CD4-positive, alpha-beta T cell (primary cell): ENCODE results near the gene CDT1. TPM values are rescaled to one million over a fixed set of nuclear protein-coding genes. Genes with fewer than 3 reads are reported as not detected.
A peak's percentile ranks its signal among the peaks of the same experiment; 100 is the strongest.

ENCODE experiments used
- ATAC-seq: fragments of 200-7000 bp; cut with Tn5 transposase; one replicate; pipeline ENCODE4 v1.10.0; 2022; ENCODE audit warnings: mild to moderate bottlenecking; ENCODE audit not compliant: poor library complexity
- CTCF ChIA-PET: fragments of 350-600 bp; sonication (Branson Sonifier 250); formaldehyde crosslinking; loops from one replicate; lab custom pipeline; 2021; ENCODE audit warnings: antibody characterized with exemption, inconsistent platforms; lab: Charles Lee
- POLR2A ChIA-PET: fragments of 350-600 bp; sonication (Branson Sonifier 250); formaldehyde crosslinking; loops from one replicate; lab custom pipeline; 2021; ENCODE audit warnings: antibody characterized with exemption, inconsistent platforms; lab: Charles Lee
- DNase-seq, 14 experiments: peaks; one replicate each; pipeline ENCODE4 v3.0.0-alpha.2; 2013 to 2020; ENCODE audit warnings: mixed read lengths in 2 of 14
- H3K27ac ChIP-seq, 2 donors: one replicate each; pipeline versions ENCODE4 v1.5.1 to v1.7.0; 2013; ENCODE audit warnings: low read length in 2 of 2, low read depth in 1 of 2, mild to moderate bottlenecking in 1 of 2
- H3K27me3 ChIP-seq, 2 experiments: 1 replicate in 1 of 2; 2 replicates in 1 of 2; pipeline versions ENCODE4 v1.6.1 to v1.7.0; 2013; ENCODE audit warnings: low read length in 2 of 2, control low read depth in 1 of 2, mild to moderate bottlenecking in 1 of 2, moderate library complexity in 1 of 2; ENCODE audit not compliant: insufficient read depth in 2 of 2, control insufficient read depth in 1 of 2
- H3K36me3 ChIP-seq: one replicate; pipeline ENCODE4 v1.6.1; 2013; ENCODE audit warnings: low read length, control low read depth; ENCODE audit not compliant: insufficient read depth
- H3K4me1 ChIP-seq: one replicate; pipeline ENCODE4 v1.6.1; 2013; ENCODE audit warnings: low read length, control low read depth; ENCODE audit not compliant: insufficient read depth
- H3K4me3 ChIP-seq: one replicate; pipeline ENCODE4 v1.5.1; 2013; ENCODE audit warnings: mild to moderate bottlenecking, low read length, moderate library complexity
- H3K9me3 ChIP-seq, 2 experiments: 1 replicate in 1 of 2; 2 replicates in 1 of 2; pipeline versions ENCODE4 v1.6.1 to v1.7.0; 2013; ENCODE audit warnings: low read length in 2 of 2, mild to moderate bottlenecking in 2 of 2, control low read depth in 1 of 2, moderate library complexity in 1 of 2; ENCODE audit not compliant: control insufficient read depth in 1 of 2, insufficient read depth in 1 of 2
- H3K27ac Mint-ChIP-seq: one replicate; pipeline ENCODE4 v1.8.0; 2020; ENCODE audit warnings: mixed read lengths
- H3K27me3 Mint-ChIP-seq: one replicate; pipeline ENCODE4 v1.8.0; 2021; ENCODE audit warnings: mixed read lengths
- H3K36me3 Mint-ChIP-seq: one replicate; pipeline ENCODE4 v1.8.0; 2021; ENCODE audit warnings: low read depth, mixed read lengths
- H3K4me1 Mint-ChIP-seq: one replicate; pipeline ENCODE4 v1.8.0; 2021; ENCODE audit warnings: low read depth, mixed read lengths
- H3K4me3 Mint-ChIP-seq: one replicate; pipeline ENCODE4 v1.8.0; 2020; ENCODE audit warnings: mild to moderate bottlenecking, mixed read lengths
- H3K9me3 Mint-ChIP-seq: one replicate; pipeline ENCODE4 v1.8.0; 2020; ENCODE audit warnings: mixed read lengths
- intact Hi-C, 2 experiments: fragments of 100-400 bp; cut with DNase I in 1 of 2; cut with micrococcal nuclease in 1 of 2; formaldehyde crosslinking; loops; one replicate each; pipeline versions ENCODE4 v1.15.1 to v1.9.0; 2023 to 2025; cut with DNase I, micrococcal nuclease
- total RNA-seq, 174 experiments: library from RNA in 2 of 174; stranded (reverse) in 2 of 174; gene quantifications; one replicate each; pipeline ENCODE4 v1.2.3 and lab custom pipeline; 2021 to 2026
- TF ChIP-seq, protein P1 (sequence below): fragments of 200-600 bp; IDR thresholded peaks from one replicate; pipeline ENCODE4 v1.8.0; 2022; ENCODE audit warnings: antibody characterized with exemption, mild to moderate bottlenecking

Gene CDT1
- total RNA-seq, 2 experiments from 2014 or later, result 0.47 to 1.0 TPM

DNA sequence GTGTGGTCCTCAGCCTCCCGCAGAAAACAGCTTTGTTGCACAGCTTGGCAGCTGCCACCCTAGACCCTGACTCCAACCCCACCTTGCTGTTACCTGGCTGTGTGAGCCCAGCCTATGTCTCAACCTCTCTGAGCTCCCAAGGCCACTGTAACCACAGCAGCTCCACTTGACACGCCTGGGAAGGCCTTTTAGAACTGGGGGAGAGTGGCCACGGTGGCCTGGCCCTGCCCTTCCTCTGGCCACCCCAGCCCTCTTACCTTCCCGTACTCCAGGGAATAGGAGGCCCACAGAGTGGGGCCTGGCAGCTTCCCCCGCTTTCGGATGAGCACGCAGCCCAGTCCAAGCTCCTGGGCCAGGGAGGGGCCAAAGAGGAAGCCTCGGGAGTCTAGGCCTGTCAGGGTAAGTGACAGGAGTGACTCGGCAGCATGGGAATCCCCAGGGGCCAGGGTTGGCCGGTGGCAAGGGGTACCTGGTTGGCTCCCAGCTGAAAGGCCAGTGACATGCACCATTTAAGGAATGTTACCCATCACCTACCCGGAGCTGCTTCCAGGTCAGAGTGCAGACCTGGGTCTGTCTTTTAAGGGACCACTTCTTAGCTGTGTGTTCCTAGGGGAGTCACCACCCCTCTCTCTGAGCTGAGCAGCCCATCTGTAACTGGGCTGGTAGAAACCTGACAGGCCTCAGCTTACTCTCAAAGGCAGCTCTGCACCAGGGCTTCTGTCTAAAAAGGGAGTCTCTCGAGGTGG lies 6.8 kb downstream of the CDT1 start:
- H3K4me3 ChIP-seq, result peak overlapping the region; percentile 75
- Mint-ChIP-seq H3K36me3 (peaks cover 8% of the 10 kb centered on the region), H3K4me3 (peak overlapping the region; percentile 99), H3K9me3 (no peaks in the 10 kb centered on the region), H3K4me1 (peaks cover 4% of the 10 kb centered on the region), H3K27me3 (no peaks in the 10 kb centered on the region), H3K27ac (peak overlapping the region; percentile 95)
- no peak for ATAC-seq
- POLR2A ChIA-PET, result interaction anchor here (1.0 to 5.5 kb wide), 8 partner anchors 14 to 407 kb away, joined by 3 to 67 read pairs (median 14); partner anchors contain the start of genes GALNS, PIEZO1, TRAPPC2L and ZC3H18
- DNase-seq, result peak in 2 of 14 experiments; percentile 57 to 61
- TF ChIP-seq, protein P1, sequence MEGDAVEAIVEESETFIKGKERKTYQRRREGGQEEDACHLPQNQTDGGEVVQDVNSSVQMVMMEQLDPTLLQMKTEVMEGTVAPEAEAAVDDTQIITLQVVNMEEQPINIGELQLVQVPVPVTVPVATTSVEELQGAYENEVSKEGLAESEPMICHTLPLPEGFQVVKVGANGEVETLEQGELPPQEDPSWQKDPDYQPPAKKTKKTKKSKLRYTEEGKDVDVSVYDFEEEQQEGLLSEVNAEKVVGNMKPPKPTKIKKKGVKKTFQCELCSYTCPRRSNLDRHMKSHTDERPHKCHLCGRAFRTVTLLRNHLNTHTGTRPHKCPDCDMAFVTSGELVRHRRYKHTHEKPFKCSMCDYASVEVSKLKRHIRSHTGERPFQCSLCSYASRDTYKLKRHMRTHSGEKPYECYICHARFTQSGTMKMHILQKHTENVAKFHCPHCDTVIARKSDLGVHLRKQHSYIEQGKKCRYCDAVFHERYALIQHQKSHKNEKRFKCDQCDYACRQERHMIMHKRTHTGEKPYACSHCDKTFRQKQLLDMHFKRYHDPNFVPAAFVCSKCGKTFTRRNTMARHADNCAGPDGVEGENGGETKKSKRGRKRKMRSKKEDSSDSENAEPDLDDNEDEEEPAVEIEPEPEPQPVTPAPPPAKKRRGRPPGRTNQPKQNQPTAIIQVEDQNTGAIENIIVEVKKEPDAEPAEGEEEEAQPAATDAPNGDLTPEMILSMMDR, result no peak
- intact Hi-C loops, result no loop called here
- peak overlapping the region in 1 of 2 donors; percentile 40 for H3K27ac ChIP-seq
- peaks cover 29% of the 10 kb centered on the region for H3K4me1 ChIP-seq
- peaks cover 23% of the 10 kb centered on the region for H3K36me3 ChIP-seq
- CTCF ChIA-PET, result interaction anchor here (1.3 to 4.2 kb wide), 3 partner anchors 28 to 73 kb away, joined by 3 to 19 read pairs (median 16); partner anchors contain the start of genes GALNS and TRAPPC2L
- no peaks in the 10 kb centered on the region for H3K27me3 ChIP-seq
- no peaks in the 10 kb centered on the region for H3K9me3 ChIP-seq

DNA sequence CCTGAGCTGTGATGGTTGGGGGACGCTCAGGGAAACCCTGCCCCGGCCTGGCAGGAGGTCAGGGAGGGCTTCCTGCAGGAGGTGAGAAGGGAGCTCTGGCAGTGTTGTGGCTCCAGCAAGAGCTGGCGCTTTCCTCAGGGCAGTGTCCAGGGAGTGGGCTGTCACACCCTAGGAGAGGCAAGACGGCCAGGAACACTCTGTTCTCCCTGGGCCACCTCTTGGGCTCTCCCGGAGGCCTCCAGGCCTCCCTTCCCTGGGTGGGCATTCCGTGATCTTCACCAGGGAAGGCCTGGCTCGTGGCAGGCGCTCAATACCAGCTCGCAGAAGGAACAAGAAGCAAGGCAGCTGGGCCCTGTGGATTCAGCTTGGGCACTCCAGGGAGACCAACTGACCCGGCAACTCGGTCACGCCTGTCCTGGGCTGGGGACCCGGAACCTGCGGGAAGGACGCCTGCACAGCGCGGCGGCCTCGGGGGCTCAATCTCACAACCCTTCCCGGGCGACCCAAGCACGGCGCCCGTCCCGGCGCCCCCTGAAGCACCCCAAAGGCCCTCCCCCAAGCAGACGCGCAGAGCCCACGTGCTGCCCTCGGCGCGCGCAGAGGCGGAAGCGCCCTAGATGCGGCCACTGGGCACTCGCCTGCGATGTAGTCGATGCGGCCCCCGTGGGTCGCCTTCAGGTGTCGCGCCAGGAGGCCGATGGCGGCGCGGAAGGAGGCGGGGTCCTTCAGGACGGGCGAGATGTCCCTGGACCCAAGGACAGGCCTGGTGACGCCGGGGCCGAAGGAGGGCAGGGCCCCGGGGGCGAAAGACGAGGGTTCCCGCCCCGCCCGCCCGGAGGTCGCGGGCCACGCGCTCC lies 7.6 kb downstream of the CDT1 start:
- no peaks in the 10 kb centered on the region for H3K9me3 ChIP-seq
- TF ChIP-seq, protein P1, result no peak
- peaks cover 23% of the 10 kb centered on the region for H3K36me3 ChIP-seq
- peak overlapping the region; percentile 55 to 70 for H3K27ac ChIP-seq
- ChIA-PET CTCF (interaction anchor here (0.9 to 4.2 kb wide), 4 partner anchors 16 to 74 kb away, joined by 3 to 19 read pairs (median 10); partner anchors contain the start of genes GALNS and TRAPPC2L), POLR2A (interaction anchor here (0.9 to 5.5 kb wide), 14 partner anchors 8 to 436 kb away, joined by 3 to 67 read pairs (median 8); partner anchors contain the start of genes CDT1, GALNS, PIEZO1 and TRAPPC2L)
- intact Hi-C loops, result loop anchor here in 1 of 2 experiments (1.0 kb wide), 1 partner anchor 8 kb away; the partner anchor contains the start of gene CDT1
- H3K4me3 Mint-ChIP-seq, result peak overlapping the region; percentile 99
- peak overlapping the region; percentile 75 for H3K4me3 ChIP-seq
- peaks cover 29% of the 10 kb centered on the region for H3K4me1 ChIP-seq
- no peaks in the 10 kb centered on the region for H3K9me3 Mint-ChIP-seq
- H3K27ac Mint-ChIP-seq, result peak overlapping the region; percentile 95
- H3K4me1 Mint-ChIP-seq, result peaks cover 4% of the 10 kb centered on the region
- H3K27me3 Mint-ChIP-seq, result no peaks in the 10 kb centered on the region
- peaks cover 8% of the 10 kb centered on the region for H3K36me3 Mint-ChIP-seq
- ATAC-seq, result peak; percentile 45
- H3K27me3 ChIP-seq, result no peaks in the 10 kb centered on the region
- DNase-seq, result peak; percentile 37 to 82 (median 56)
